ENCODE measurements around the gene CYP17A1. TPM values are rescaled to one million over a fixed set of nuclear protein-coding genes. Genes with fewer than 3 reads are reported as not detected.
"Not testable (repeated sequence)": the region's sequence is repeated elsewhere in the genome, so short reads cannot be mapped to it uniquely, and the experiment has no call there.

Gene CYP17A1
- total and polyA plus RNA-seq, 10 of the 15 experiments (the other 5 are each of a cell fraction or from before 2014, with no cell fraction given): 2.1 TPM; not detected in 9

DNA sequence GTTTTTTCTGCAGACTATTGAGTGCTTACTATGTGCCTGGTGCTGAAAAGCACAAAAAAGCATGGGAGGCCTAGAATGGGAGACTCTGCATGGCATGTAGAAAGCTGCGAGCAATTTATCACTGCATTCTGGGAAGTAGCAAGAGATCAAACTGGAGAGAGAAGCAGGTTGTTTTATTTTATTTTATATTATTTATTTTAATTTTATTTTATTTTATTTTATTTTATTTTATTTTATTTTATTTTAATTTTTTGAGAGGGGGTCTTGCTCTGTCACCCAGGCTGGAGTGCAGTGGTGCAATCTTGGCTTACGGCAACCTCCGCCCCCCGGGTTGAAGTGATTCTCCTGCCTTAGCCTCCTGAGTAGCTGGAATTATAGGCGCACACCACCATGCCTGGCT is 17.2 kb downstream of the CYP17A1 start:
- SMC1A ChIA-PET (ENCODE audit: uncharacterized antibody, unreplicated experiment): interaction anchor here (0.6 kb wide), 1 partner anchor 39 kb away, joined by 3 read pairs; no protein-coding TSS in a partner anchor

GRCh38 chr10:102819054-102819453 is 18.2 kb downstream of the CYP17A1 start:
- ChIA-PET CTCF (interaction anchor here (0.6 to 0.9 kb wide), 2 partner anchors 82 to 706 kb away, joined by 3 read pairs; no protein-coding TSS in a partner anchor), SMC1A (ENCODE audit: uncharacterized antibody, unreplicated experiment) (no interaction called here), POLR2A (no interaction called here), RAD21 (ENCODE audit: unreplicated experiment) (no interaction called here)
- peaks cover 0 to 3% of the 10 kb centered on the region in 2 experiments; a peak in 3 of 4 replicates for H3K36me3 ChIP-seq (ENCODE audit: control insufficient read depth in 2 of 2, insufficient read depth in 2 of 2, low read length in 1 of 2)
- ATAC-seq: peak; percentile 55; the same call in 2 of the 3 replicates
- intact Hi-C loops (cut with micrococcal nuclease; ENCODE audit: unreplicated experiment) (no loop called here), in situ Hi-C loops (cut with MboI) (no loop called here)
- no peak overlapping the region for H3K9ac ChIP-seq (ENCODE audit: control insufficient read depth, insufficient read depth, low read length)
- H3K9me3 ChIP-seq (replicated peaks; ENCODE audit: control insufficient read depth, insufficient read depth, low read length): no peaks in the 10 kb centered on the region
- no peaks in the 10 kb centered on the region for H4K20me1 ChIP-seq (ENCODE audit: control insufficient read depth, insufficient read depth)
- no TSS peak for BruUV-seq (replicated peaks)
- no peaks in the 10 kb centered on the region for H3K4me1 ChIP-seq (ENCODE audit: control insufficient read depth, insufficient read depth, low read length)
- no peak for TF ChIP-seq E4F1 (IDR thresholded peaks at IDR 0.05; ENCODE audit: borderline replicate concordance, partially characterized antibody)
- no peak for TF ChIP-seq IRF4 (IDR thresholded peaks at IDR 0.05; ENCODE audit: low read depth, low read length)
- TF ChIP-seq E2F4 (IDR thresholded peaks at IDR 0.05; ENCODE audit: low read depth, low read length): no peak
- no peak for TF ChIP-seq PAX8 (IDR thresholded peaks at IDR 0.05)
- peak; percentile 59; the same call in 1 of the 2 replicates for TF ChIP-seq SPI1 (IDR thresholded peaks at IDR 0.05; ENCODE audit: borderline replicate concordance, insufficient read depth, low read depth, low read length)
- TF ChIP-seq MXI1 (IDR thresholded peaks at IDR 0.05; ENCODE audit: low read depth, low read length): no peak
- no peak for TF ChIP-seq NFYB (IDR thresholded peaks at IDR 0.05; ENCODE audit: insufficient read depth, low read depth, low read length)
- H3K4me3 ChIP-seq: no peak overlapping the region
- H3K27ac ChIP-seq (ENCODE audit: control insufficient read depth, insufficient read depth): no peak overlapping the region
- no peak overlapping the region for H2AFZ ChIP-seq (ENCODE audit: control insufficient read depth, low read depth, low read length)
- WGBS (ENCODE audit: insufficient coverage, insufficient replicate concordance, low lambda C conversion rate, missing lambda C conversion rate): 23% methylated on average over 6 of the region's 6 CpGs
- no peak for DNase-seq (ENCODE audit: low read depth, low spot score)
- no peak overlapping the region for H3K4me2 ChIP-seq (ENCODE audit: control insufficient read depth, insufficient read depth)
- no peak for FAIRE-seq
- no peaks in the 10 kb centered on the region for H3K27me3 ChIP-seq (replicated peaks in 1 of 2; ENCODE audit: control insufficient read depth in 2 of 2, insufficient read depth in 2 of 2, low read length in 1 of 2)
- H3K79me2 ChIP-seq (ENCODE audit: control insufficient read depth, insufficient read depth, low read length): no peaks in the 10 kb centered on the region

More for the DNA sequence above, 17.2 kb downstream of the CYP17A1 start:
- POLR2A ChIA-PET: interaction anchor here (0.8 kb wide), 1 partner anchor 22 kb away, joined by 3 read pairs; no protein-coding TSS in a partner anchor
- H3K27me3 ChIP-seq (replicated peaks in 1 of 2; ENCODE audit: control insufficient read depth in 2 of 2, insufficient read depth in 2 of 2, low read length in 1 of 2); ATAC-seq; DNase-seq (ENCODE audit: low read depth, low spot score); H2AFZ ChIP-seq (ENCODE audit: control insufficient read depth, low read depth, low read length); H3K4me3 ChIP-seq; RAD21 ChIA-PET (ENCODE audit: unreplicated experiment); H3K36me3 ChIP-seq (ENCODE audit: control insufficient read depth in 2 of 2, insufficient read depth in 2 of 2, low read length in 1 of 2); in situ Hi-C loops (cut with MboI); FAIRE-seq; H3K4me2 ChIP-seq (ENCODE audit: control insufficient read depth, insufficient read depth); H4K20me1 ChIP-seq (ENCODE audit: control insufficient read depth, insufficient read depth); BruUV-seq (replicated peaks); intact Hi-C loops (cut with micrococcal nuclease; ENCODE audit: unreplicated experiment); H3K9me3 ChIP-seq (replicated peaks; ENCODE audit: control insufficient read depth, insufficient read depth, low read length); H3K4me1 ChIP-seq (ENCODE audit: control insufficient read depth, insufficient read depth, low read length); H3K27ac ChIP-seq (ENCODE audit: control insufficient read depth, insufficient read depth); H3K9ac ChIP-seq (ENCODE audit: control insufficient read depth, insufficient read depth, low read length); H3K79me2 ChIP-seq (ENCODE audit: control insufficient read depth, insufficient read depth, low read length): not testable (repeated sequence)
- CTCF ChIA-PET: interaction anchor here (1.0 kb wide), 1 partner anchor 81 kb away, joined by 3 read pairs; no protein-coding TSS in a partner anchor
- 99% methylated on average over 5 of the region's 5 CpGs for WGBS (ENCODE audit: insufficient coverage, insufficient replicate concordance, low lambda C conversion rate, missing lambda C conversion rate)

Data from GM12878 (cell line).